Measurements from ENCODE around the gene AFAP1L2. TPM values are rescaled to one million over a fixed set of nuclear protein-coding genes. Genes with fewer than 3 reads are reported as not detected.

The AFAP1L2 gene
- total and polyA plus RNA-seq, 4 experiments from 2014 or later = 0.50 to 4.3 (median 2.3) TPM

DNA sequence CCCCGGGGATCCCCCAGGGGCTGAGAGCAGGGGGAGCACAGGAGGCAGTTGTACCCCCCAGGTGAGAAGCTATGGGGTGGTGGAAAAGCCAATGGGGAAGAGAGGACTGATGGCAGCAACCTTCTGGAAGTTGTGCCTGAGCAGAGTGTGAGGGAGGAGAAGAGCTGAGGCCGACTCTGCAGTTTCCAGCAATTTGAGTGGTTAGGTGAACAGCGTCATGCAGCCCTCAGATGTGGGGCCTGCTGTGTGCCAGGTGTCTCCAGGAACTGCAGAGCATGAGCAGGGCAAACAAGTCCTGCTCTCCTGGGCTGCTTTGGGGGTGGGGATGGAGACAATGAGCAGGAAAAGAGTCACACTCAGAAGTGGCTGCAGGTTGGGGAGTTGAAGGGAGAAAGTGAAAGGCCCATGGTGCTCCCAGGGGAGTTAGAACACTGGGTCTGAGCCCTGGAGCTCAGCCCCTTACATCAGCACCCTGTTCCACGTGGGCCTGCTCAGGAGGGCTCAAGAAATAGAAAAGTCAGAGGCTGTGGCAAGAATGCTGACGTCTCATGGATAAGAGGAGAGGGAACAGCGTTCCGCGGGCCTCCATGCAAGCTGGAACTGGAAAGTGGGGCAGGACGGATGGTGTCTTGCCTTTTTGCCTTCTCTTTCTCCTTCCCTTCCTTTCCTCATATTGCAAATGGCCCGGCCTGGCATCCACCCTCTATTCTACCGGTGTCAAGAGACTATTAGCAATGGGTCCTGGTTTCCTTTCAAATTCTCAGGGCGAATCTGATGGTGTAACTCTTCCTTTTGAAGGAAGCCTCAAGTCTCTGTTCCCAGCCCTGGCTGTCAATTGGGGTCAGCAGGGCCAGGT, 4.0 kb upstream of the AFAP1L2 start:
- H3K36me3 Mint-ChIP-seq = peaks cover 0 to 3% of the 10 kb centered on the region in 2 donors
- peaks cover 21 to 25% of the 10 kb centered on the region in 2 donors for H3K27me3 Mint-ChIP-seq
- CTCF ChIA-PET (ENCODE audit: partially characterized antibody) = no interaction called here

DNA sequence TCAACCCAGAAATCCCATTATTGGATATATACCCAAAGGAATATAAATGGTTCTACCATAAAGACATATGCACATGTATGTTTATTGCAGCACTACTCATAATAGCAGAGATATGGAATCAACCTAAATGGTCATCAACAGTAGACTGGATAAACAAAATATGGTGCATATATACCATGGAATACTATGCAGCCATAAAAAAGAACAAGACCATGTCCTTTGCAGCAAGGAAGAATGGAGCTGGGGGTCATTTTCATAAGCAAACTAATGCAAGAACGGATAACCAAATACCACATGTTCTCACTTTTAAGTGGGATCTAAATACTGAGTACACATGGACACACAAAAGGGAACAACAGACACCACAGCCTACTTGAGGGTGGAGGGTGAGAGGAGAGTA, 2.2 kb upstream of the AFAP1L2 start:
- no peaks in the 10 kb centered on the region for H3K27me3 ChIP-seq (ENCODE audit: insufficient read depth, low read length)
- H3K9me3 ChIP-seq (ENCODE audit: control insufficient read depth in 1 of 2, low read length in 2 of 2) = no peaks in the 10 kb centered on the region
- no peaks in the 10 kb centered on the region for H3K36me3 ChIP-seq (ENCODE audit: insufficient read depth, low read length)
- Mint-ChIP-seq H3K4me3 (peak overlapping the region in 1 of 8 donors; percentile 11), H3K4me1 (peaks cover 0 to 18% (median 11%) of the 10 kb centered on the region in 4 donors), H3K9me3 (peaks cover 0 to 4% (median 0%) of the 10 kb centered on the region in 8 donors), H3K27ac (no peak overlapping the region), H3K36me3 (peaks cover 0 to 3% of the 10 kb centered on the region in 2 donors), H3K27me3 (peaks cover 33 to 40% of the 10 kb centered on the region in 2 donors)
- no peak overlapping the region for H3K27ac ChIP-seq (ENCODE audit: low read depth, low read length)
- no peaks in the 10 kb centered on the region for H3K4me1 ChIP-seq (ENCODE audit: insufficient read depth, low read length)
- CTCF ChIA-PET (ENCODE audit: partially characterized antibody) = no interaction called here
- no peak overlapping the region for H3K4me3 ChIP-seq (ENCODE audit: low read length in 2 of 2)
- intact Hi-C loops (cut with micrococcal nuclease) = no loop called here
- POLR2A ChIA-PET (ENCODE audit: partially characterized antibody) = no interaction called here
- DNase-seq = no peak

More for the DNA sequence above, 4.0 kb upstream of the AFAP1L2 start:
- DNase-seq = no peak
- no peak overlapping the region for H3K4me3 ChIP-seq (ENCODE audit: low read length in 2 of 2)
- H3K27ac Mint-ChIP-seq = no peak overlapping the region
- H3K27ac ChIP-seq (ENCODE audit: low read depth, low read length) = no peak overlapping the region
- intact Hi-C loops (cut with micrococcal nuclease) = no loop called here
- no peak overlapping the region for H3K4me3 Mint-ChIP-seq
- H3K9me3 Mint-ChIP-seq = peaks cover 0 to 4% (median 0%) of the 10 kb centered on the region in 8 donors
- H3K4me1 ChIP-seq (ENCODE audit: insufficient read depth, low read length) = no peaks in the 10 kb centered on the region
- POLR2A ChIA-PET (ENCODE audit: partially characterized antibody) = no interaction called here
- H3K36me3 ChIP-seq (ENCODE audit: insufficient read depth, low read length) = no peaks in the 10 kb centered on the region
- no peaks in the 10 kb centered on the region for H3K27me3 ChIP-seq (ENCODE audit: insufficient read depth, low read length)
- peaks cover 0 to 8% (median 4%) of the 10 kb centered on the region in 4 donors for H3K4me1 Mint-ChIP-seq
- no peaks in the 10 kb centered on the region for H3K9me3 ChIP-seq (ENCODE audit: control insufficient read depth in 1 of 2, low read length in 2 of 2)

DNA sequence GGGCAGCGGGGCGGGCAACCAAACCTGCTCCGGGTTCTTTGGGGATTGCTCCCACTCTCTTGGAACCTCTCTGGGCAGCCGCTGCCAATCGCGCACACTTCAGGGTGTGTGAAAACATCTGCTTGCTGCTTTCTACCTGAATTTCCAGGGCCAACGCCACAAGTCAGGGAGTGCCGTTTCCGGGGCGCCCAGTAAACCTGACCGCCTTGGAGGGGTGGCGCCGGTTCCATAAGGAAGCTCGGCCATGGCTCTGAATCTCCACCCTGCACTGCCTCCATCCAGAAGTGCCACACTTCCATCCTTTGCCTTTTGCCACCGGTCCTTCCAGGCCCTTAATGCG, 679 bp upstream of the AFAP1L2 start:
- H3K27ac Mint-ChIP-seq = no peak overlapping the region
- peaks cover 0 to 4% (median 0%) of the 10 kb centered on the region in 8 donors for H3K9me3 Mint-ChIP-seq
- POLR2A ChIA-PET (ENCODE audit: partially characterized antibody) = no interaction called here
- no peaks in the 10 kb centered on the region for H3K27me3 ChIP-seq (ENCODE audit: insufficient read depth, low read length)
- H3K4me3 Mint-ChIP-seq = peak overlapping the region in 2 of 8 donors; percentile 18 to 32
- H3K27me3 Mint-ChIP-seq = peaks cover 44 to 52% of the 10 kb centered on the region in 2 donors
- H3K9me3 ChIP-seq (ENCODE audit: control insufficient read depth in 1 of 2, low read length in 2 of 2) = no peaks in the 10 kb centered on the region
- peaks cover 0 to 3% of the 10 kb centered on the region in 2 donors for H3K36me3 Mint-ChIP-seq
- H3K36me3 ChIP-seq (ENCODE audit: insufficient read depth, low read length) = no peaks in the 10 kb centered on the region
- no peak for DNase-seq
- no peaks in the 10 kb centered on the region for H3K4me1 ChIP-seq (ENCODE audit: insufficient read depth, low read length)
- peaks cover 0 to 18% (median 11%) of the 10 kb centered on the region in 4 donors for H3K4me1 Mint-ChIP-seq
- no peak overlapping the region for H3K4me3 ChIP-seq (ENCODE audit: low read length in 2 of 2)
- H3K27ac ChIP-seq (ENCODE audit: low read depth, low read length) = no peak overlapping the region
- intact Hi-C loops (cut with micrococcal nuclease) = no loop called here
- CTCF ChIA-PET (ENCODE audit: partially characterized antibody) = no interaction called here

DNA sequence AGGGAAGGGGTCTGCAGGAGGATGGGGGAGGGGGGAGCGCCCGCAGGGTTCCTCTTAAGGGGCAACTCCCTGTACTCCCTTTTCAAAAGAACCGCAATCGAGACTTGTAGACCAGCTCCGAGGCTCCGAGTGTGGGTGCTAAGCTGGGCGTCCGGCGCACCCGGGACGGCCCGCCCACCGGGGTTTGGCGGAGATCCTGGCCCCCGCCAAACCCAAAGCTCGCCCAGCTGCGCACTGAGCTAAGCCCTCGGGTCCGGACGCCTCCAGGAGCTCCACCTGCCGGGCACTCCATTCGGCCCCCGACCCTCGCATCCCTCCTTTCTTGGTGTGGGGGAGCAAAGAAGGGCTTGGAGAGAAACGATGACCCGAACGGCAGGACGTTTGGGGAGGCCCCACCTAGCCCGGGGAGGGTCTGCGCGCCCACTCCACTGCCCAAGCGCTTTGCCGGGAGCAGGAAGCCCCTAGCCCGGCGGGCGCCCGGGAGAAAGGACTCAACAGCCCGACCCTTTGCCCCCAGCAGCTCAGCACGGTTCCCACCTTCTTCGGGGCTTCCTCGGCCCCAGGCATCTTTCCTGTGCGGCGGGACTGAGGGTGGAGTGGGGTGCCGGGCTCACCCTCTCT, 651 bp downstream of the AFAP1L2 start:
- peak overlapping the region in 3 of 8 donors; percentile 49 to 65 (median 53) for H3K4me3 Mint-ChIP-seq
- H3K27me3 Mint-ChIP-seq = peaks cover 46 to 56% of the 10 kb centered on the region in 2 donors
- POLR2A ChIA-PET (ENCODE audit: partially characterized antibody) = no interaction called here
- Histone ChIP-seq H3K4me1 (ENCODE audit: insufficient read depth, low read length) (no peaks in the 10 kb centered on the region), H3K36me3 (ENCODE audit: insufficient read depth, low read length) (no peaks in the 10 kb centered on the region), H3K4me3 (ENCODE audit: low read length in 2 of 2) (no peak overlapping the region), H3K9me3 (ENCODE audit: control insufficient read depth in 1 of 2, low read length in 2 of 2) (no peaks in the 10 kb centered on the region), H3K27ac (ENCODE audit: low read depth, low read length) (no peak overlapping the region), H3K27me3 (ENCODE audit: insufficient read depth, low read length) (no peaks in the 10 kb centered on the region)
- intact Hi-C loops (cut with micrococcal nuclease) = no loop called here
- no peak overlapping the region for H3K27ac Mint-ChIP-seq
- CTCF ChIA-PET (ENCODE audit: partially characterized antibody) = no interaction called here
- DNase-seq = no peak
- H3K36me3 Mint-ChIP-seq = peaks cover 0 to 3% of the 10 kb centered on the region in 2 donors
- peaks cover 0 to 4% (median 0%) of the 10 kb centered on the region in 8 donors for H3K9me3 Mint-ChIP-seq
- peaks cover 0 to 18% (median 11%) of the 10 kb centered on the region in 4 donors for H3K4me1 Mint-ChIP-seq

DNA sequence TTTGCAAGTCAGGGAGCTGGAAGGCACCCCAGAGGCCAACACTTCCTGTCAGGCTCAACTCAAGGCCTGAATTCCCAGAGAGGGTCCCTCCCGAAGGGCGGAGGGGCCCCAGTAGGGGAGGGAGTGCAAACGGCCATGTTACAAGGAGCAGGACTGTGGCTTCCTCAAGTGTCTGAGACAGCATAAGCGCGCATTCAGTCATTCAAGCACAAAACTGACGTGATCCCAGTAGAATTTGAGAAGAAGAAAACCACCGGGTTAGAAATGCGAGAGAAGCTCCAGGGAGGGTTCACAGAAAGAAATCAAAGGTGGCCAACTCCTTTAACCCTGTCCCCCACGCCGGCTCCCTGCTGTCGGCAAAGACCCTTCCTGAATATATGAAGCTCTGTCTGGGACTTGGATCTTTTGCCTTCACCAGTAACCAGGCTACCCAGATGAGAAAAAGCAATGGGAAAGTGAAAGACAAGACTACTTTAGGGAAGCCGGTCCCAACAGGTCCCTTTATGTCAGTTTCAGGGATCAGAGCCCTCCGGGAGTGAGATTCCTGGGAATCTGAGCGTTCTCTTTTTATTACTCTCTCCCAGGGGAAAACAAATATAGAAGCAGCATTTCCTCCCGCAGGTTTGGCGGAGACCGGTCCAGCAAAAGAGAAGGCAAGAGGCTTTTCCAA, 1.3 kb downstream of the AFAP1L2 start:
- no peaks in the 10 kb centered on the region for H3K9me3 ChIP-seq (ENCODE audit: control insufficient read depth in 1 of 2, low read length in 2 of 2)
- peaks cover 0 to 3% of the 10 kb centered on the region in 2 donors for H3K36me3 Mint-ChIP-seq
- no peak overlapping the region for H3K27ac ChIP-seq (ENCODE audit: low read depth, low read length)
- H3K36me3 ChIP-seq (ENCODE audit: insufficient read depth, low read length) = no peaks in the 10 kb centered on the region
- peak overlapping the region in 4 of 8 donors; percentile 17 to 65 (median 51) for H3K4me3 Mint-ChIP-seq
- no peaks in the 10 kb centered on the region for H3K4me1 ChIP-seq (ENCODE audit: insufficient read depth, low read length)
- no peak overlapping the region for H3K4me3 ChIP-seq (ENCODE audit: low read length in 2 of 2)
- no peak overlapping the region for H3K27ac Mint-ChIP-seq
- H3K4me1 Mint-ChIP-seq = peaks cover 0 to 18% (median 11%) of the 10 kb centered on the region in 4 donors
- peaks cover 49 to 60% of the 10 kb centered on the region in 2 donors for H3K27me3 Mint-ChIP-seq
- intact Hi-C loops (cut with micrococcal nuclease) = no loop called here
- ChIA-PET POLR2A (ENCODE audit: partially characterized antibody) (no interaction called here), CTCF (ENCODE audit: partially characterized antibody) (no interaction called here)
- H3K27me3 ChIP-seq (ENCODE audit: insufficient read depth, low read length) = no peaks in the 10 kb centered on the region
- H3K9me3 Mint-ChIP-seq = peaks cover 0 to 4% (median 0%) of the 10 kb centered on the region in 8 donors
- no peak for DNase-seq

DNA sequence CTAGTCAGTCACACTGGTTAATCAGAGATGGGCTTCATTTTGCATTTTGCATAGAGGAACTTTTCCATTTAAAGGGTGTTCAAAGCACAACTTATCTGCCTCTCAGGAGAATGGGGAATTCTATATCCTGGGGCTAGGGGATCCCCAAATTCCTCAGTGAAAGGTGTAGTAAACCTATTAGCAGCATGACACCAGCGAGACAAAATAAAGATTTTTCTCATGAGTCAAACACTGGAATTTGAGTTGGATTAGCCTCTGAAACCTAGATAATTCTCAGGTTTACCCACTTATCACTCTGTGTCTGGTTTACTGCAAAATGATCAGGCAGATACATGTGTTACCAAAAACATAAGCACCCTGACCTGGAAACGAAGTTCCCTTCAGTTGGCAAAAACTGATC, 2.1 kb downstream of the AFAP1L2 start:
- H3K4me3 Mint-ChIP-seq = peak overlapping the region in 1 of 8 donors; percentile 29

More for the DNA sequence above, 2.1 kb downstream of the AFAP1L2 start:
- no peak for DNase-seq
- Histone ChIP-seq H3K9me3 (ENCODE audit: control insufficient read depth in 1 of 2, low read length in 2 of 2) (no peaks in the 10 kb centered on the region), H3K27ac (ENCODE audit: low read depth, low read length) (no peak overlapping the region), H3K4me1 (ENCODE audit: insufficient read depth, low read length) (no peaks in the 10 kb centered on the region), H3K36me3 (ENCODE audit: insufficient read depth, low read length) (no peaks in the 10 kb centered on the region), H3K27me3 (ENCODE audit: insufficient read depth, low read length) (no peaks in the 10 kb centered on the region), H3K4me3 (ENCODE audit: low read length in 2 of 2) (no peak overlapping the region)
- Mint-ChIP-seq H3K27ac (no peak overlapping the region), H3K4me1 (peaks cover 0 to 18% (median 11%) of the 10 kb centered on the region in 4 donors), H3K9me3 (peaks cover 0 to 4% (median 0%) of the 10 kb centered on the region in 8 donors), H3K36me3 (peaks cover 0 to 3% of the 10 kb centered on the region in 2 donors), H3K27me3 (peaks cover 53 to 65% of the 10 kb centered on the region in 2 donors)
- CTCF ChIA-PET (ENCODE audit: partially characterized antibody) = no interaction called here
- POLR2A ChIA-PET (ENCODE audit: partially characterized antibody) = no interaction called here
- intact Hi-C loops (cut with micrococcal nuclease) = no loop called here
